Fibroblast of peridontal ligament (primary cell): ENCODE measurements around the gene TADA2A.
"Not testable (repeated sequence)": the region's sequence is repeated elsewhere in the genome, so short reads cannot be mapped to it uniquely, and the experiment has no call there.

Source experiments
- DNase-seq: peaks from one replicate; pipeline ENCODE4 v3.0.0-alpha.2; 2010; ENCODE audit errors: extremely low read depth

The TADA2A gene

DNA sequence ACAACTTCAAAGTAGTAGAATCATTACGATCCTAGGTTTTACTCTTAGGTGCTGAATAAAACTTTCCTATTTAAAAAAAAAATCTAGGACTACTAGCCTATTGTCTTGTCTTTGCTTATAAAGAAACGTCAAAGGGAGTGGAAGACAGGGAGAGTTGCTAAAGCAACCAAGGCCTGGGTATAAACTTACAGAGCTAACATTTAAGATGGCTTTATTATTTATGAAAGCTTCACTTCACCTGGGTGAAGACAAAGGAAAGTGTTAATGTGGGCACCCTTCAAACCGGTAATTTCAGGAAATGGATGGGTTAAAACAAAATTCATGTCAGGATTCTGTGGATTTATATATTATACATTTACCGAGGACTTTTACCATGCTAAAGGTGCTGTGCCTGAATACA is 85.5 kb downstream of the TADA2A start:
- DNase-seq = peak; percentile 10

- peak; percentile 95 for DNase-seq
Observed at GRCh38 chr17:37493249-37494027, 86.8 kb downstream of the TADA2A start.

DNA sequence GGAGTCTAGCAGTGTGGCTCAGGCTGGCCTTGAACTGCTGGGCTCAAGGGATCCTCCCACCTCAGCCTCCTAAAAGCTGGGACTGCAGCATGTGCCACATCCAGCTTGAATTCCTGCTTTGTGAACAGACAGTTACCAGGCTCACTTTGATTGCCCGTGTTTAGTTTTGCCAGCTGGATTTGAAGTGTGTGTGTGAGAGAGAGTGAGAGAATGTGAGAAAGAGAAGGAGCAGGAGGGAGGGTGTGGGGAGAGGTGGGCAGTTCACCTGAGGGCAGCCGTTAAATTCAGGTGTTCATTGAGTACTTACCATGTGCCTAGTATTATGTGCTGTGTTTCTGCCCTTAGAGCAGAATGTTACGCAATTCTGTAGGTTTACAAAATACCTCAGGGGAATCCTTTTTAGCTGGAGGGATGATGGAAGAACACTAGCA is 87.7 kb downstream of the TADA2A start:
- DNase-seq = no peak

DNA sequence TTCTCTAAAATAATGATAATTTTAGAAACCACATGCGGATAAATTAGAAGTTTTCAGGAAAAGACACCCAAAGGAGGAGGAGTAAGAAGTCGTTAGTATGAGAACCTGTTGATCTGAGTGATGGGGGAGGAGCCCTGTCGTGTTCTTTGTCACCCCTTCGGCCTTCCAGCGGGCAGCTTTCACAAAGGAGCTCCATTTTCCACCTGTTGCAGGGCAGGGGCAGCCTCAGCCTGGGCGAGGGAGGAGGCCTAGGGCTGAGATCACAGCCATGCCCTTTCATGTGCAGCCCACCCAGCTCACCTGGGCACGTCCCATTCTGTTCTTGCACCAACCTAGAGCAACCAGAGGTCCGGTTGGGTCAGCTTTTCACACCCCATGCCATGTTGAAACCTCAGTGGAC is 88.3 kb downstream of the TADA2A start:
- no peak for DNase-seq

DNA sequence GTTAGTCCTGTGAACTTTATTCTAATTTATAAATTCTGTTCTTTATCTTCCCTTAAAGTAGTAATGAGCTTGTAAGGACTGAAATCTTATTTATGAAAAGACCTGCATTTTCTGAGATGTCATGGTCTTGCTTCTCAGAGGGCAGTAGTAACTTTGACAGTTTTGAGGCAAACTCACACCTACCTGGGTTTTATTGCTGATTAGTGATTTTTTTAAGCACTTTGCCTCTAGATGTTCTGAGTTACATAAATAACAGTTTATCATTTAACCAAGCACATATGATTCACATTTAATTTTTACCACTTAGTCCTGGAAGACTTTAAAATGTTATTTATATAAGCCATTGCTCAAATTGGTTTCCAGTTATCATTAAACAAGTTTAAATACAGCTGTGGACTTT is 93.7 kb downstream of the TADA2A start:
- no peak for DNase-seq

DNA sequence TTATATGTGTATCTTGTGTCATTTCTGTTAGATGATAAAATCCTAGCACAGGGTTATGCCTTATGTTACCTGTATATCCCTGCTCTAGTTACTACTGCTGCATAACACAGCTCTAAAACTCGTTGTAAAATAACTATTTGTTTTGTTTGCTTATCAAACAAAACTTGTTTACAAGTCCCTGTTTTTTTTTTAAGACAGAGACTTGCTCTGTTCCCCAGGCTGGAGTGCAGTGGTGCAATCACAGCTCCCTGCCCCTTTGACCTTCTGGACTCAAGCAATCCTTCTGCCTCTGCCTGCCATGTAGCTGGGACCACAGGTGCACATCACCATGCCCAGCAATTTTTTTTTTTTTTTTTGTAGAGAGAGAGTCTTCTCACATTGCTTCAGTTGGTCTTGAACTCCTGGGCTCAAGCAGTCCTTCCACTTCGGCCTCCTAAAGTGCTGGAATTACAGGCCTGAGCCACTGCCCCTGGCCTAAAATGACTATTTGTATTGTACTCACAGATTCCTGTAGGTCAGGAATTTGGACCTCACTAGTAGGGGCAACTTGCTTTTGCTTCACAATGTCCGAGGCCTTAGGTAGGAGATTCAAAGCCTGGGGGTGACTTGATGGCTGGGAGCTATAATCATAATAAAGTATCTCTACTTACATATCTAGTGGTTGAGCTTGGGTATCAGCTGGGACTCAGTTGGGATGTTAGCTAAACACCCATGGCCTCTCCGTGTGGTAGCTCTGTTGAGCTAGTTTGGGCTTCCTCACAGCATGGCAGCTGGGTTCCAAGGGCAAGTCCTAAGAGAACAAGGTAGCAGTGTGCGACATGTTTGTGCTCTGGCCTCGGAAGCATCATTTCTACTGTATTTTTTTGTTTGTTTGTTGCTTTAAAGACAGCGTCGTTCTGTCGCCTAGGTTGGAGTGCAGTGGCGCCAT is 95.6 kb downstream of the TADA2A start:
- no peak for DNase-seq

- DNase-seq = no peak
Observed at GRCh38 chr17:37503148-37503547, 96.5 kb downstream of the TADA2A start.

DNA sequence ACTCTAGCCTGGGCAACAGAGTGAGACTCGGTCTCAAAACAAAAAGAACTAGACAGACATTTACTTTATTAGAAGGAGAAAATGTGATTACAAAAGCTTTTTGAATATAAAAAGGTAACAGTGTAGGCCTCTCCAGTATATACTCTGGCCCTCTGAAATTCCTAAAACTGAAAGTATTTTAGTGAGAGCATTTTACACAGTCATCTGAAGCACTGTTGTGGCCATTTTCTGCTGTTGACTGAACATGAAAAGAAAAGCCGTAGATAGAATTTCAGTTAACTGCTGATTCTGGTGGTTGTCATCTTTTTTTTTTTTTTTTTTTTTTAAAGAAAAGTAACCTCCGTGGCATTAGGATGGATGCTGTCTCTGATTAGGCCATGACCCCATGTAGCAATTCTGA is 98.6 kb downstream of the TADA2A start:
- no peak for DNase-seq

- no peak for DNase-seq
Observed at GRCh38 chr17:37506678-37507077, 100.0 kb downstream of the TADA2A start.

DNA sequence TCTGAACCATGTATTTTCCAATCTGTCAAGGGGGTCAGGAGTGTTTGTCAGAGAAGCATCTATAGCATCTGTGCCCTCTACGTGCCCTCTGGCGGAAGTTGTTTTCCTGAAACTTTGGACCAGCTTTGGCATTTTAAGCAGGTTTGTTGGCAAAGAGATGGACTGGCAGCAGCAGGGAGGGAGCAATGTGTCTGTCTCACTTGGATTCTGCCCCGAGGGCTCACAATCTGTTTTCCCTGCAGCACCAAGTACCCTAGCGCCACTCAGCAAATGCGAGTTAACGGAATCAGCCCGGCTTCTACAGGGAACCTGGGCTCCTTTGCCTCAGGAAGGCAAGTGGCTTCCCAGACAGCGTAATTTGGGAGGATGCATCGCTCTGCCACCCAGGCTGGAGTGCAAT is 100.4 kb downstream of the TADA2A start:
- no peak for DNase-seq

- DNase-seq = no peak
Observed at GRCh38 chr17:37510056-37510455, 103.4 kb downstream of the TADA2A start.

DNA sequence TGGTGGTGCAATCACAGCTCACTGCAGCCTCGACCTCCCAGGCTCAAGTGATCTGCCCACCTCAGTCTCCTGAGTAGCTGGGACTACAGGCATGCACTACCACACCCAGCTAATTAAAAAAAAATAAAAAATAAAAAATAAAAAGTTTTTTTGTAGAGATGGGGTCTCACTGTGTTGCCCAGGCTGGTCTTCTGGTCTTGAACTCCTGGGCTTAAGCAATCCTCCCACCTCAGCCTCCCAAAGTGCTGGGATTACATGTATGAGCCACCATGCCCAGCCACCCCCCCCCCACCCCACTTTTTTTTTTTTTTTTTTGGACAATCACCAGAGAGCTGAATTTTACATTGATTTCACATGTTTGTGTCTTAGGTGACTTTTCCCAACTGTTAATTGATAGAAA is 105.0 kb downstream of the TADA2A start:
- not testable (repeated sequence) for DNase-seq

GRCh38 chr17:37512442-37513068 is 105.9 kb downstream of the TADA2A start:
- no peak for DNase-seq

GRCh38 chr17:37513711-37514110 is 107.0 kb downstream of the TADA2A start:
- no peak for DNase-seq

DNA sequence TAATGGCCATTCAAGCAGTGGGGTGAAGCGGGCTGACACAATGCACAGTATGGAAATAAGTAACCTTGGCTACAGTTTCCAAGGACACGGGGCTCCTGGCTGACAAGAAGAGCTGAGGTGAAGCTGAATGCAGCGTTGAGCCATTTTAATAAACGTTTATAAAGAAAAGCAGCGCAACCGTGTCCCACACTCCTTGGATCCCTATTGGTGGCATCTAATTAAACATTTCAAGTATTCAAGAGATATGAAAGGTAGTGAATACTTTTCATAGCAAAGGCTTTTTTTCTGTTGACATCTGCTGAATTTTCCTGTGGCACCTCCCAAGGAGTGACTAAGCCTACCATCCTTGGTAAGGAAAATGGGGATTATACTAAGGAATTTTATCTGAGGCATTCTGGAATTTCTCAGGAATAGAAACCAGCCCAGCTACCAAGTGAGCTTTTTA is 109.5 kb downstream of the TADA2A start:
- DNase-seq = no peak

DNA sequence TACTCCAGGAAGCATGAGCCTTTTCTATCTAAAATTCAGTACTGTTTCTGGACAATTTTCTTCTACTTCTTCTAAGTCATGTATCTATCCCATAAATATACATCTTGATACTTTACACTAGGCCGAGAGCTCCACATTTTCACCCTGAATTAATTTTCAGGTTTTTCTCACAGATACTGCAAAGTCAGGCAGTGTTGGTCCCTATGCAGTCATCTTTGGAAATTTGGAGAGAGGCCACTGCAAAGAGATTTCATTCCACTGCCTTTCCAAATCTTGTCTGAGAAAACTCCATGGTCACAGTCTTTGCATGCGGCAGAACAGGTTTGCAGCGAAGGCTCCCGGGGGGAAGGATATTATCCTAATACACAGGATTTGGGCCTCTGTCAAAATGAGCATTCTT is 111.2 kb downstream of the TADA2A start:
- DNase-seq = no peak

- peak; percentile 40 for DNase-seq
Observed at GRCh38 chr17:37518826-37519225, 112.1 kb downstream of the TADA2A start.

DNA sequence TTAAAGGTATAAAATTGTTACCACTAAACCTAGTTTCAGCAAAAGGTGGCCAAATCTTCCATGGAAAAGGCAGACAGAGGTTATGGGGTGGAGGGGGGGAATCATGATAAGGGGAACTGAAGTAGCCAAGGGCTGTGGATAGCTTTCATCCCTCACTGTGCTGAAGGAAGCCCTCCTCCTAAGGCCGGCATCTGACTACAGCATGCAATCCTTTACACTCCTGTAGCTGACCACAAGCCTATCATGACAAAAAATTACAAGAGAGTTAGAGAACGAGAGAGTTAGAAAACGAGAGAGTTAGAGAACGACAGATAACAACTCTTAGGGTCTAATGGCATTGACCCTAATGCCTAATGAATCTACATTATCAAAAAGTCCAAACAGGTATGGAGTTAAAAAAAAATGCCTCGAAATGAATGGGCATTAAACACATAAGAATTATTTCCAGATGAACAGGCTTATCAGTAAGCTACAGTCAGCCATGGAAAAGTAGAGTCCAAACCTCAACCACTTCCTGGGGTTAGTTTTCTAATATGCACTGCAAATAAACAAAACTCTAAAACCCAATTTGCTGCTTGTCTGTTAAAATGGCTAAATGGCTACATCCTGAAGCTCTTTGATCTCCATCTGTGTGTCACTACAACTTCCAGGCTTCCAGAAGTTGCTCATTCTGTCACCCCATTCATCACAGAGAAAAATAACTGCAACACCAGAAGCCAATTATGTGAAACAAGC is 112.7 kb downstream of the TADA2A start:
- no peak for DNase-seq

GRCh38 chr17:37520174-37520573 is 113.5 kb downstream of the TADA2A start:
- DNase-seq = no peak

- no peak for DNase-seq
Observed at GRCh38 chr17:37521821-37522220, 115.1 kb downstream of the TADA2A start.

GRCh38 chr17:37523715-37524219 is 117.1 kb downstream of the TADA2A start:
- no peak for DNase-seq
